Cardiac muscle cell (in vitro differentiated cells and primary cell): ENCODE results near the gene ACTN4. TPM values are rescaled to one million over a fixed set of nuclear protein-coding genes. Genes with fewer than 3 reads are reported as not detected.

Experiments
- DNase-seq, 2 donors: peaks; one replicate each; pipeline versions ENCODE4 v3.0.0 to v3.0.0-alpha.2; 2010 to 2017; ENCODE audit warnings: low read depth in 1 of 2, low spot score in 1 of 2
- H3K27ac ChIP-seq: fragments of 200-600 bp; sonication (generic); 2 replicates; pipeline ENCODE4 v1.5.1; 2016
- H3K27me3 ChIP-seq: fragments of 200-600 bp; sonication (generic); 2 replicates; pipeline ENCODE4 v1.6.0; 2016; ENCODE audit warnings: control low read depth
- H3K36me3 ChIP-seq: fragments of 200-600 bp; sonication (generic); 2 replicates; pipeline ENCODE4 v1.5.1; 2016; ENCODE audit warnings: control low read depth
- H3K4me1 ChIP-seq: fragments of 200-600 bp; sonication (generic); 2 replicates; pipeline ENCODE4 v1.8.1; 2017; ENCODE audit warnings: low read depth, mild to moderate bottlenecking, mixed run types
- H3K4me3 ChIP-seq: fragments of 200-600 bp; sonication (generic); 2 replicates; pipeline ENCODE4 v1.5.1; 2016; ENCODE audit warnings: mild to moderate bottlenecking
- H3K9me3 ChIP-seq: fragments of 200-600 bp; sonication (generic); 2 replicates; pipeline ENCODE4 v1.5.1; 2017; ENCODE audit warnings: low read depth, mild to moderate bottlenecking, control low read depth
- polyA plus RNA-seq: library from polyadenylated mRNA; unstranded; fragments of >200 nt; fragmentation: Nextera tagmentation; extraction: Ambion mirVana; gene quantifications from 2 replicates; pipeline ENCODE4 v1.2.1, GENCODE V29; 2016
- total RNA-seq: library from RNA; depleted of rRNA; stranded (reverse); fragments of >200 nt; gene quantifications from 2 replicates; pipeline ENCODE4 v1.2.3, GENCODE V29; 2016
- TF ChIP-seq, protein P1 (sequence below): IDR thresholded peaks from 2 replicates; pipeline ENCODE4 v1.5.1; 2012; ENCODE audit warnings: low read depth, mild to moderate bottlenecking, low read length

ACTN4 gene
- total and polyA plus RNA-seq, 2 experiments from 2014 or later: 77.4 to 465 TPM

DNA sequence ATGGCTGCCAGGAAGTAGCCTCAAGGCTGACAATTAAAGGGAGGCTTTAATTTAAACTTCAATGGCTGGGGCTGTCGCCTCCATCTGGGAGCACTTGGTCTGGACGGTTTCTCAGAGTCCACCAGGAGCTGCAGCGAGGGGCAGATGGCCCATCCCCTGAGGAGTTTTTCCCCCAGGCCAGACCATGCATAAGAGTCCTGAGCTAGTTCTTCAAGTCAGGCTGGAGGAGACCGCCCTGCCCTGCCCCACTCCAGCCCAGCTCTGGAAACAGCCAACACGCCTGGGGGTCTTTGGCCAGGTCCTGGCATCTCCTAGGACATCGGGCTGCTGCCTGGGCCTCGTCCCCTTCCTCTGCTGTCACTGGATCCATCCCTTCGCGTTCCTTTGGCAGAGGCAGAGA is 5.3 kb upstream of the ACTN4 start:
- no peaks in the 10 kb centered on the region for H3K36me3 ChIP-seq
- TF ChIP-seq, protein P1, sequence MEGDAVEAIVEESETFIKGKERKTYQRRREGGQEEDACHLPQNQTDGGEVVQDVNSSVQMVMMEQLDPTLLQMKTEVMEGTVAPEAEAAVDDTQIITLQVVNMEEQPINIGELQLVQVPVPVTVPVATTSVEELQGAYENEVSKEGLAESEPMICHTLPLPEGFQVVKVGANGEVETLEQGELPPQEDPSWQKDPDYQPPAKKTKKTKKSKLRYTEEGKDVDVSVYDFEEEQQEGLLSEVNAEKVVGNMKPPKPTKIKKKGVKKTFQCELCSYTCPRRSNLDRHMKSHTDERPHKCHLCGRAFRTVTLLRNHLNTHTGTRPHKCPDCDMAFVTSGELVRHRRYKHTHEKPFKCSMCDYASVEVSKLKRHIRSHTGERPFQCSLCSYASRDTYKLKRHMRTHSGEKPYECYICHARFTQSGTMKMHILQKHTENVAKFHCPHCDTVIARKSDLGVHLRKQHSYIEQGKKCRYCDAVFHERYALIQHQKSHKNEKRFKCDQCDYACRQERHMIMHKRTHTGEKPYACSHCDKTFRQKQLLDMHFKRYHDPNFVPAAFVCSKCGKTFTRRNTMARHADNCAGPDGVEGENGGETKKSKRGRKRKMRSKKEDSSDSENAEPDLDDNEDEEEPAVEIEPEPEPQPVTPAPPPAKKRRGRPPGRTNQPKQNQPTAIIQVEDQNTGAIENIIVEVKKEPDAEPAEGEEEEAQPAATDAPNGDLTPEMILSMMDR: no peak

DNA sequence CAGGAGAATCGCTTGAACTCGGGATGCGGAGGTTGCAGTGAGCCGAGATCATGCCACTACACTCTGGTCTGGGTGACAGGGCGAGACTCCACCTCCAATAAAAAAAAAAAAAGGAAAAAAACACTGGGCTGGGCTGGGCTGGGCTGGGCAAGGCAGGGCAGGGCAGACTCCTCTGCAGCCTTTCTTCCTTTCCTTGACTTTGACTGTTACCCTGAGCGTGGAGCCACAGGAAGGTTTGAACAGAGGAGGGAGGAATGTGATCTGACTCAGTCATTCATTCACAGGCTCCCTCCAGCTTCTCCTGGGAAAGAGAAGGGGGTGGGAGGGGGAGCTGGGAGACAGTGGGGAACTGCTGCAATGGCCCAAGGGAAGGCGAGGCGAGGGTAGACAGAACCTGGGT is 2.7 kb upstream of the ACTN4 start:
- no peaks in the 10 kb centered on the region for H3K9me3 ChIP-seq
- no peaks in the 10 kb centered on the region for H3K36me3 ChIP-seq
- H3K4me3 ChIP-seq: no peak overlapping the region
- no peaks in the 10 kb centered on the region for H3K4me1 ChIP-seq
- TF ChIP-seq, protein P1: no peak
- DNase-seq: no peak
- H3K27ac ChIP-seq: no peak overlapping the region
- H3K27me3 ChIP-seq: no peaks in the 10 kb centered on the region

More for the DNA sequence above, 5.3 kb upstream of the ACTN4 start:
- no peak for DNase-seq
- no peaks in the 10 kb centered on the region for H3K4me1 ChIP-seq
- no peak overlapping the region for H3K4me3 ChIP-seq
- peak overlapping the region; percentile 2 for H3K27ac ChIP-seq
- H3K9me3 ChIP-seq: no peaks in the 10 kb centered on the region
- no peaks in the 10 kb centered on the region for H3K27me3 ChIP-seq

DNA sequence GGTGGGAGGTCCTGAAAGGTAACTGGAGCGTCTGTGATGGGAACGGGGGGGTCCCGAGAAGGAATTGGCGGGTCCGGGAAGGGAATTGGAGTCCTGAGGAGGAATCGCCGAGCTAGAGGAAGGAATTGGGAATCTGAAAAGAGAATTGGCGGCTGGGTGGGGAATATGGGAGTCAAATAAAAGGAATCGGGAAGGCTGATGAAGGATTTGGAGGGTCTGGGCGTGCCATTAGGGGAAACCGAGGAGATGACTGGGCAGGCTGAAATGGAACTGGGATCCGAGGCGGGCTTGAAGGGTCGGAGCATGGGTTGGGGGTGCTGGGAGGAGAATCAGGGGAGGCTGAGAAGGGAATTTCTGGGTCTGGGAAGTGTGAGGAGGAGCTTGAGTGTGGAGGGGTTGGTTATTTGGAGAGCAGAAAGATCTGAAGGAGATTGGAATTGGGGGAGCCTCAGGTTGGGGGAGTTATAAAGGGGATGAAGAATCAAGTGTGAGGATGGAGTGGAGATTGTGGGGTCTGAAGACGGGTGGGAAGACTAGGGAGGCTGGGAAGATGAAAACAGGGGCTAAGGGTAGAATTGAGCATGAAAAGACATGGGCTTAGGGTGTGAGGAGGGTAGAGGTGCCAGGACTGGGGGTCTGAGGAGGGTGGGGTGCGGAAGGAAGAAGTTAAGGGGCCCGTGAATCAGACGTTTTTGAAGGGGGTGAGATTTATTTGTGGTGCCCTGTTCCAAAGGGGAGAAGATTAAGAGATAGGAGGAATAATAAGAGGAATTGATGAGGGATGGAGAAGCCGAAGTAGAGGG is 718 bp downstream of the ACTN4 start:
- Histone ChIP-seq H3K9me3 (no peaks in the 10 kb centered on the region), H3K4me3 (peak overlapping the region; percentile 96), H3K27me3 (no peaks in the 10 kb centered on the region), H3K36me3 (no peaks in the 10 kb centered on the region), H3K27ac (peak overlapping the region; percentile 96), H3K4me1 (peaks cover 29% of the 10 kb centered on the region)
- DNase-seq: peak in 1 of 2 donors; percentile 29
- TF ChIP-seq, protein P1: no peak

DNA sequence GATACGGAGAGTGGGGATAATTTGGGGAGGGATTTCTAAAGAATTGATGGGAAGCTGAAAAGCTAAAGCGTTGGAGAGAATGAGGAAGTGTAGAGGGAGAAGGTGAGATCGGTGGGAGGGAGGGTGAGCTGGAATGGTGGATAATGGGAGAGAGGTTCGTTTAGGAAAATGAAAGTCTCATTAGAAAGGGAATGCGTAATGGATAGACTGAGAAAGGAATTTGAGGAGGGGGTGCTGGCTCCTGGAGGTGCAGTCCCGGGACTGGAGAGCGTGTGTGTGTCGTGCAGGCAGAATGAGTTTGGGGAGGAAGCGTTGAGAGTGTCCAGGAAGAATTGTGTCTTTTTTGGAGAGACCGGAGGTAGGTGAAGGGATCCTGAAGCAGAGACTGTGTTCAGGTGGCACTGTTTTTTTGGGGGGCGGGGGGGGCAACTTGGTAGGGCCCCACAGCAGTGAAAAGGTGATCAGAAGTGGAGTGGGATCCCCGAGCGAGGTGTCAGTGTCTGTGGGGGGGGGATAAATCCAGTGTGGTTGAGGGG is 1.4 kb downstream of the ACTN4 start:
- H3K9me3 ChIP-seq: no peaks in the 10 kb centered on the region
- H3K27me3 ChIP-seq: no peaks in the 10 kb centered on the region
- TF ChIP-seq, protein P1: no peak
- no peak for DNase-seq
- H3K4me3 ChIP-seq: peak overlapping the region; percentile 96
- peaks cover 35% of the 10 kb centered on the region for H3K4me1 ChIP-seq
- peak overlapping the region; percentile 96 for H3K27ac ChIP-seq
- no peaks in the 10 kb centered on the region for H3K36me3 ChIP-seq

DNA sequence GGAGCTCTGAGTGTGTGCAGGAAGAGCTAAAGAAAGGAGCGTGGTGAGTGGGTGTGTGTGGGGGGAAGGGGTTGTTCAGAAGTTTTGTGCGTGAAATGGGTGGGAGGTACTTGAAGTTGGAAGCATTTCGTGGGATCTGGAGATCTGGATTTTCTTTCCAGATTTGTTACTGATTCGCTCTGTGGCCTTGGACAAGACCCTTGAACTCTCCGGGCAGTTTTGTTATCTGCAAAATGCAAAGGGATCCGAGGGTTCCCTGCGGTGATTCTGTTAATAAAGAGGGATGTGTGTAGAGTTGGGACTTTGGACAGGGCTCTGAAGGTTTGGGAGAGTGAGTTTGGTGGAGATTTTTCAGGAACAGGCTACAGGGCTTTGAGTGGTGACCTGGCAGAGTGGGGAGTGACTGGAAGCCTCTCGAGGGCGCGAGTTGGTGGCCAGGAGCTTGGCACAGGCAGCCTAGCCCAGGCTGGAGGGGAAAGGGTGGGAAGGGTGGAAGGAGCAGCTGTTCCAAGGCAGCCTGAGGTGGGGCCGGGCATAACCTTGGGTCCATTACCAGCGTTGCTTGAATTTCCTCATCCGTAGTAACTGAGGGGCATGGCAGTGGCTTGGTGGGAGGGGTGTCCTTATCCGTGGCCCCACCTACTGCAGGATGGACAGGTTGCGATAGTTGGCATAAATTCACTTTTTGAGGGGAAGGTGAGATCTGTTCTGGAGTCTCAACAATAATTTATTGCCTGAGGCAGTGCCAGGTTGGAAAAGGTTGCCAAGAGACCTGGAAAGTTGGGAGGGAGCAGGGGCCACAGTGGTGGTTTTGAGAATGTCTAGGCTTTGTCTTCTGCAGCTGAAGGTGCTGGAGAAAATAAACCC is 2.1 kb downstream of the ACTN4 start:
- Histone ChIP-seq H3K36me3 (no peaks in the 10 kb centered on the region), H3K4me1 (peaks cover 37% of the 10 kb centered on the region), H3K27ac (peak overlapping the region; percentile 96), H3K4me3 (peak overlapping the region; percentile 96), H3K27me3 (no peaks in the 10 kb centered on the region), H3K9me3 (no peaks in the 10 kb centered on the region)
- TF ChIP-seq, protein P1: no peak
- DNase-seq: no peak
